SW480 (cell line): Measurements from ENCODE around the gene SYNJ2.

Experiments used
- DNase-seq: peaks from one replicate; pipeline ENCODE4 v3.0.0-alpha.2; 2016; ENCODE audit warnings: low spot score

The SYNJ2 gene

GRCh38 chr6:158011478-158011920 is 29.8 kb downstream of the SYNJ2 start:
- no peak for DNase-seq

GRCh38 chr6:158011980-158012566 is 30.4 kb downstream of the SYNJ2 start:
- no peak for DNase-seq

GRCh38 chr6:158013904-158014504 is 32.3 kb downstream of the SYNJ2 start:
- DNase-seq, result no peak

- DNase-seq, result no peak
Measured at GRCh38 chr6:158014505-158015187, 33.0 kb downstream of the SYNJ2 start.

GRCh38 chr6:158015188-158015506 is 33.5 kb downstream of the SYNJ2 start:
- no peak for DNase-seq

GRCh38 chr6:158016571-158017383 is 35.1 kb downstream of the SYNJ2 start:
- DNase-seq, result no peak

- DNase-seq, result no peak
Measured at GRCh38 chr6:158017621-158018040, 36.0 kb downstream of the SYNJ2 start.

GRCh38 chr6:158018041-158018771 is 36.5 kb downstream of the SYNJ2 start:
- no peak for DNase-seq

GRCh38 chr6:158018851-158019361 is 37.2 kb downstream of the SYNJ2 start:
- no peak for DNase-seq

- DNase-seq, result no peak
Measured at GRCh38 chr6:158019416-158019815, 37.8 kb downstream of the SYNJ2 start.

- no peak for DNase-seq
Measured at GRCh38 chr6:158020272-158020711, 38.6 kb downstream of the SYNJ2 start.

- DNase-seq, result no peak
Measured at GRCh38 chr6:158020811-158021210, 39.1 kb downstream of the SYNJ2 start.

GRCh38 chr6:158021376-158021775 is 39.7 kb downstream of the SYNJ2 start:
- DNase-seq, result no peak

GRCh38 chr6:158021814-158022748 is 40.4 kb downstream of the SYNJ2 start:
- no peak for DNase-seq

- no peak for DNase-seq
Measured at GRCh38 chr6:158022749-158023596, 41.3 kb downstream of the SYNJ2 start.

- DNase-seq, result no peak
Measured at GRCh38 chr6:158023597-158023939, 41.9 kb downstream of the SYNJ2 start.

- DNase-seq, result no peak
Measured at GRCh38 chr6:158024566-158025297, 43.1 kb downstream of the SYNJ2 start.

- peak; percentile 60 for DNase-seq
Measured at GRCh38 chr6:158026054-158026900, 44.6 kb downstream of the SYNJ2 start.
